Measurements from ENCODE around the gene FMN1.

GRCh38 chr15:33014586-33014985 lies 179.9 kb downstream of the FMN1 start:
- TF ChIP-seq CTCF (IDR thresholded peaks at IDR 0.05) (no peak), POLR2AphosphoS5 (IDR thresholded peaks at IDR 0.05; ENCODE audit: low read depth, low read length) (no peak), REST (IDR thresholded peaks at IDR 0.05; ENCODE audit: insufficient read depth in 1 of 2, low read depth in 2 of 2, low read length in 1 of 2) (no peak)
